Measurements from ENCODE around the gene ANOS1.

DNA sequence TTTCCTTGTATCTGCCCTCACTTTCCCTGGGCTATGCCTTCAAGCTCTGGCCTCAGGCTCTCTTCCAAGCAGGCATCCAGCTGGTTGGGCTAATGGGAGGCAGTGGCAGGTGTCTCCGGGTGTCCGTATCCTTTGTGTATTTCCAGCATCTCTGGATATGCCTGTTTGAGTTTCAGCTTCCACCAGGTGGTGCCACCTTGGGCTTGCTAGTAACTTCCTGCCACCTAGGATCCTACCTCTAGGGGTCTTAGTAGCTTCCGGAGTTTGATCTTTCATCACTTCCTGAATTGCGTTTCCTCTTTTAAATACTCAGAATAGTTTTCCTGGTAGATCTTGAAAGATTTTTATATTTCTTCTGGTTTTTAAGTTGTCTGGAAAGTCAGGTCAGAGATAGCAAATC is 23.2 kb upstream of the ANOS1 start:
- TF ChIP-seq, protein P1, sequence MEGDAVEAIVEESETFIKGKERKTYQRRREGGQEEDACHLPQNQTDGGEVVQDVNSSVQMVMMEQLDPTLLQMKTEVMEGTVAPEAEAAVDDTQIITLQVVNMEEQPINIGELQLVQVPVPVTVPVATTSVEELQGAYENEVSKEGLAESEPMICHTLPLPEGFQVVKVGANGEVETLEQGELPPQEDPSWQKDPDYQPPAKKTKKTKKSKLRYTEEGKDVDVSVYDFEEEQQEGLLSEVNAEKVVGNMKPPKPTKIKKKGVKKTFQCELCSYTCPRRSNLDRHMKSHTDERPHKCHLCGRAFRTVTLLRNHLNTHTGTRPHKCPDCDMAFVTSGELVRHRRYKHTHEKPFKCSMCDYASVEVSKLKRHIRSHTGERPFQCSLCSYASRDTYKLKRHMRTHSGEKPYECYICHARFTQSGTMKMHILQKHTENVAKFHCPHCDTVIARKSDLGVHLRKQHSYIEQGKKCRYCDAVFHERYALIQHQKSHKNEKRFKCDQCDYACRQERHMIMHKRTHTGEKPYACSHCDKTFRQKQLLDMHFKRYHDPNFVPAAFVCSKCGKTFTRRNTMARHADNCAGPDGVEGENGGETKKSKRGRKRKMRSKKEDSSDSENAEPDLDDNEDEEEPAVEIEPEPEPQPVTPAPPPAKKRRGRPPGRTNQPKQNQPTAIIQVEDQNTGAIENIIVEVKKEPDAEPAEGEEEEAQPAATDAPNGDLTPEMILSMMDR (conservative IDR thresholded peaks at IDR 0.05) = no peak
- TF ChIP-seq EZH2 (IDR thresholded peaks at IDR 0.05; ENCODE audit: low read depth) = no peak

All from PC-9 (cell line).